ENCODE measurements around the gene ANKAR. TPM values are rescaled to one million over a fixed set of nuclear protein-coding genes. Genes with fewer than 3 reads are reported as not detected.

Gene ANKAR
- total and polyA plus RNA-seq, 8 donors = 6.9 to 27.0 (median 19.8) TPM

GRCh38 chr2:189658306-189659212, 15.9 kb upstream of the ANKAR start:
- TF ChIP-seq CTCF (IDR thresholded peaks at IDR 0.05) = no peak

DNA sequence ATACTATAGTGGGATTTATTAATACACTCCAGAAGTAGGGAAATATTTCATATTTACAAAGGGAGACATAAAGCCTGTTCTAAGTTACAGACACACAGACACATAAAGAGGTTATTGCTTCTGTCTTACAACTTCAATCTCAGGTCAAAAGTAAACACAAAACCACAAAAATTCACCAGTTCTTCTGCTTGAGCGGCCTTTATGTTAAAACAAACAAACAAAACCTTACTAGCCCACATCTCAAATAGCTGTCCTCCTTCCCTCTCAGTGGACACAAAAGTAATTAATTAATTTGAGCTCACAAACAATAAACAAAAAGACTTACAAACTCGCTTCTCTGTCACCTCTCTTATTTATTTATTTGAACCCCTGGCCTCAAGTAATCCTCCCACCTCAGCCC, 14.7 kb upstream of the ANKAR start:
- TF ChIP-seq CTCF (IDR thresholded peaks at IDR 0.05) = no peak
- ATAC-seq (no peak), DNase-seq (no peak)
- H3K9me3 ChIP-seq = no peaks in the 10 kb centered on the region
- H3K4me3 ChIP-seq = no peak overlapping the region
- H3K27me3 ChIP-seq = no peaks in the 10 kb centered on the region
- intact Hi-C loops (cut with DNase I) = no loop called here
- peaks cover 0 to 49% of the 10 kb centered on the region in 2 donors for H3K4me1 ChIP-seq
- no peaks in the 10 kb centered on the region for H3K36me3 ChIP-seq
- peak overlapping the region in 1 of 2 donors; percentile 76 for H3K27ac ChIP-seq

More at GRCh38 chr2:189658306-189659212, 15.9 kb upstream of the ANKAR start:
- intact Hi-C loops (cut with DNase I) = no loop called here
- Histone ChIP-seq H3K4me1 (peaks cover 0 to 39% of the 10 kb centered on the region in 2 donors), H3K4me3 (no peak overlapping the region), H3K27ac (peak overlapping the region; percentile 46 to 76), H3K27me3 (no peaks in the 10 kb centered on the region), H3K36me3 (no peaks in the 10 kb centered on the region), H3K9me3 (no peaks in the 10 kb centered on the region)
- DNase-seq = no peak
- peak; percentile 1 for ATAC-seq

- Histone ChIP-seq H3K4me3 (no peak overlapping the region), H3K27me3 (no peaks in the 10 kb centered on the region), H3K4me1 (peaks cover 0 to 52% of the 10 kb centered on the region in 2 donors), H3K9me3 (no peaks in the 10 kb centered on the region), H3K36me3 (no peaks in the 10 kb centered on the region), H3K27ac (peak overlapping the region in 1 of 2 donors; percentile 30)
- DNase-seq (no peak), ATAC-seq (no peak)
- intact Hi-C loops (cut with DNase I) = no loop called here
- TF ChIP-seq CTCF (IDR thresholded peaks at IDR 0.05) = no peak
Observed at GRCh38 chr2:189660803-189661147, 13.7 kb upstream of the ANKAR start.

- Histone ChIP-seq H3K4me1 (peaks cover 0 to 52% of the 10 kb centered on the region in 2 donors), H3K27ac (peak within 1 kb of the TSS; percentile 80 to 90), H3K27me3 (no peaks in the 10 kb centered on the region), H3K36me3 (peaks cover 0 to 4% of the 10 kb centered on the region in 2 donors), H3K9me3 (no peaks in the 10 kb centered on the region), H3K4me3 (peak within 1 kb of the TSS; percentile 67 to 93)
- DNase-seq (peak; percentile 99 to 100 (median 100)), ATAC-seq (peak; percentile 95)
- TF ChIP-seq CTCF (IDR thresholded peaks at IDR 0.05) = peak; percentile 86 to 89
- intact Hi-C loops (cut with DNase I) = no loop called here
Observed at GRCh38 chr2:189661148-189661956, 13.1 kb upstream of the ANKAR start, which contains the start of gene ASNSD1. TSS of gene ASNSD1 (plus strand) at chr2:189661459. CDS start at chr2:189666133, 4,674 bp downstream.

DNA sequence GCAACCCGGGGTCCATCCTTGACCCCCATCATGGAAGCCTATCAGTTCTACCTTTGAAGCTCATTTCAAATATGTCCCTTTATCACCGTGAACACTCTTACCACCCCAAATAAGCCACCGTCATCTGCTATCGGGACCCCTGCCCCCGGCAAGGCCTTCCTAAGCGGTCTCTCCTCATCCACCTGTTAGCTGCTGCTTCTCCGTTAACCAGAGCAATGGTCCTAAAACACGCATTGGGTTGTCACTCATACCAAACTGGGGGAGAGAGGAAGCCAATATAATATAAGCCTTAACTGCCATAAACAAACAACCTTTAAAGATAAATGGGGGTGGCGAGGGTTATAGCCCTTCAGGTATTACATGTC, 12.5 kb upstream of the ANKAR start:
- Histone ChIP-seq H3K36me3 (peaks cover 0 to 7% of the 10 kb centered on the region in 2 donors), H3K27me3 (no peaks in the 10 kb centered on the region), H3K4me1 (peaks cover 0 to 52% of the 10 kb centered on the region in 2 donors), H3K27ac (peak overlapping the region; percentile 80 to 90), H3K9me3 (no peaks in the 10 kb centered on the region), H3K4me3 (peak overlapping the region; percentile 67 to 93)
- intact Hi-C loops (cut with DNase I) = no loop called here
- peak in 2 of 4 donors; percentile 2 to 44 for DNase-seq
- TF ChIP-seq CTCF (IDR thresholded peaks at IDR 0.05) = no peak
- no peak for ATAC-seq
